Measurements from ENCODE around the gene NUTM2E.
A peak's percentile ranks its signal among the peaks of the same experiment; 100 is the strongest.
"Not testable (repeated sequence)": the region's sequence is repeated elsewhere in the genome, so short reads cannot be mapped to it uniquely, and the experiment has no call there.

NUTM2E gene, protein sequence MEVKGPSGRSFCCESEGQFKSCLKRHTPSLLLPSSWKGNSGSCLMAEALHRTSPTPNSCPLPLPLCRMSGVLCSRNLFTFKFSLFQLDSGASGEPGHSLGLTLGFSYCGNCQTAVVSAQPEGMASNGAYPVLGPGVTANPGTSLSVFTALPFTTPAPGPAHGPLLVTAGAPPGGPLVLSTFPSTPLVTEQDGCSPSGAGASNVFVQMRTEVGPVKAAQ (N-terminal part only)

GRCh38 chr10:79826496-79827215 is at the start of gene NUTM2E:
NUTM2E (plus strand) TSS chr10:79826739; CDS start chr10:79841741, 15,002 bp downstream.
- DNase-seq = peak; percentile 92

DNA sequence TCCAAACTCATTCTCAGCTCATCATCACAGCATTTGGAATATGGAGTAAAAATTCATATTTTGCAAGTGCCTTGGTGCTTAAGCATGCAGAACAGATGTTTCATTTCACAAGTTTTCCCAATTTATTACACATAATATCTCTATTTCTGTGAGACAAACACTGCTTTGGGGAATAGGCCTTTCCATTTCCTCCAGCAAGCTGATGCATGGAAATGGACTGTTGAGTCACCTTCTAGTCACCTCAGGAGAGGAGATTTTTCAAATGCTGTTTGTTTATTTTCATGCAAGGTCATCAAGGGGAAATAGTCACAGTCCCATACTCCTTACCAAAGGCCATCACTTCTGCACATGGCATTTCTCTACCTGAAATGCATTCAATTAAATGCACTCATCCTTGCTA is 48.5 kb upstream of the NUTM2E start:
- not testable (repeated sequence) for DNase-seq

DNA sequence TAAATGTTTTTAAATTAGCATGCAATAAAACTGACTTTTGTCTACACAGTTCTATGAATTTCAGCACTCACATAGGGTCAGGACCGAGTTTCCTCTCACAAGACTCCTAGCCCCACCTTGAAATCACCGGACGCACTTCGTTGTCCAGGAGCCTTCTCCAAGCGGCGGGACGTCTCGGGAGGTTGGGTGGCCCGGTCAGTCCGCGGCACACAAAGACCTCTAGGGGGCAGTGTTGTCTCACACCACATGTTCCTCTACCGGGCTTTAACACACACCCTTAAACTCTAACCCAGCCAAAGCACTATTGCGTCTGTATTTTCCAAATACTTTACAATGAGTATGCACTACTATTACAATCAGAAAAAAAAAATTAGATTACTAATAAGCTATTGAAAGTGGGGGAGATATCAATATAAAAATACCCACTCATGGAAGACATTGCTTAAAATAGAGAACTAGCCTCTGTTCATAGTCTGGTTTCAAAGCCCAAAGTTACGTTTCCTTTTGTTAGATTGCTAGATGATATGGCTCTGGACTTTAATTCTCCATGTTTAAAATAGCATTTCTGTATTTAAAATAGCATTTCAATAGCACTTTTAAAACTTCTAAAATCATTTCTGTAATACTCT is 47.1 kb upstream of the NUTM2E start:
- peak; percentile 78 for DNase-seq

GRCh38 chr10:79779992-79780391 is 46.5 kb upstream of the NUTM2E start:
- not testable (repeated sequence) for DNase-seq

DNA sequence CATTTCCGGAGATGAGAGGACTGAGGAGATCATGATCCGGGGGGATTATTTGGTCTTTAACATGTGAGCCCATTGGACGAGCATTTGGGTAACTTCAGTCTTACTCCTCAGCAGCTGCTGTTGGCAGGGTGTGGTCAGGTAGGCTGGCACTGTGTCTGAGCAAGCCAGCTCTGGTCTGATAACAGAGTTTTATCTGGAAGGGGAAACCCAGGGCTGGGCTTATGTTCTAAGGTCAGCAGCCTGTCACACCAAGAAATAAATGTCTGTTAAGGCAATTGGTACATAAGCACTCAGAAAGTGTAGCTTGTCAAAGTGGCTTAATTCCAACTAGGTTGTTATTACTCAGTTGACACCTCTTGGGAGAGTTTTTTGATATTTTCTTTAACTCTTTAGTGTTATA is 45.0 kb upstream of the NUTM2E start:
- DNase-seq = not testable (repeated sequence)

DNA sequence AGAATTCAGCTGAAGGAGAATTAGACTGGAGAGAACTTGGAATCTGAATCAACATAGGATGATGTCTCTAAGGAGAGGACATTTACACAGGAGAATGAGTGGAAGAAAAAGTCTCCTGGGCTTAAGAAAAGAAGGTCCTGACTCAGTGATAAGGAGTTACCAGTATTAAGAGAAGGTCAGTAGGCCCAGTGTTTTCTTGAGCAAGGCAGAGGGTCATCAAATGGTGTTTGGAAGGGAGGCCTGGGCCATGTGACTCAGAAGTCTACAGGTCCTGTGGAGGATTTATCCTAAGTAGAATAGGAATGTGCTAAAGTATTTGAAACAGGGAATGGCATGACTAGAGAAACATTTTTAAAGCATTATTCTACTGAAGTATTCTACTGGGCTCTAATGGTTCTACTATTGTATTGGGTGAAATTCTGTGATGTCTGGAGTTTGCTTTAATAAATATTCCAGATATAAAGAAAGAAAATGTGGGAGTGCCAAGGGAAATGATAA is 39.0 kb upstream of the NUTM2E start:
- not testable (repeated sequence) for DNase-seq

DNA sequence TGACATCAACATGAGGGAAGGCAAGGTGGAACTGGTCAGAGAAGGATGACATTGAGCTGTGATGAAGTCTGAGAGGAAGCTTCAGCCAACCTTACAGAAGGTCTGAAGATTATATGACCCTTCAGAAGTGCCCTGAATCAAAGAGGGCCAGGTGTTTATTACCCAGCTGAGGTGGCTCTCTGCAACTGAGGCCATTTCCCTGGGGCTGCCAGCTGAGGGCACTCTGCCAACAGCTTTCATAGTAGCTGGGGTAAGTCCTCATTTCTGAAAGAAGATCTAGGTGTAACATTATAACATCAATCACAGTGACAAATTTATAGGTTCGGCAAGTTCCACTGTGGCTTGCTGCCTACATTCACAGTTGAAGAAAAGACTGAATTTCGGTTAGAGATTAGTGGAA is 37.2 kb upstream of the NUTM2E start:
- not testable (repeated sequence) for DNase-seq

DNA sequence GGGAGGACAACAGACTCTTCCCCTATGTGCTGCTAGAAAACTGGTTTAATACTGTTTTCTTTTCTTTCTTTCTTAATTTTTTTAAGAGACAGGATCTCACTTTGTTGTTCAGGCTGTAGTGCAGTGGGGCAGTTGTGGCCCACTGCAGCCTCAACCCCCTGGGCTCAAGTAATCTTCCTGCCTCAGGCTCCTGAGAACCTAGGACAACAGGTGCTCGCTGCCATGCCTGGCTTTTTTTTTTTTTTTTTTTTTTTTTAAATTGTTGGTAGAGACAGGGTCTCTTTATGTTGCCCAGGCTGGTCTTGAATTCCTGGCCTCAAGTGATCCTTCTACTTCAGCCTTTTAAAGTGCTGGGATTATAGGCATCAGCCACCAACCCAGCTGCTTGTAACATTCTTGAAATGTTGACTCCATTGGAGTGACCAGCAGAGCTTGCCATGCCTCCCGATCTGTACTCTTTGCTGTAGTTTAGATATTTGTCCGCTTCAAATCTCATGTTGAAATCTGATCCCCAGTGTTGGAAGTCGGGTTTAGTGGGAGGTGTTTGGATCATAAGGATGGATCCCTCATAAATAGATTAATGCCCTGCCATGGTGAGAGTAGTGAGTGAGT is 34.5 kb upstream of the NUTM2E start:
- not testable (repeated sequence) for DNase-seq

DNA sequence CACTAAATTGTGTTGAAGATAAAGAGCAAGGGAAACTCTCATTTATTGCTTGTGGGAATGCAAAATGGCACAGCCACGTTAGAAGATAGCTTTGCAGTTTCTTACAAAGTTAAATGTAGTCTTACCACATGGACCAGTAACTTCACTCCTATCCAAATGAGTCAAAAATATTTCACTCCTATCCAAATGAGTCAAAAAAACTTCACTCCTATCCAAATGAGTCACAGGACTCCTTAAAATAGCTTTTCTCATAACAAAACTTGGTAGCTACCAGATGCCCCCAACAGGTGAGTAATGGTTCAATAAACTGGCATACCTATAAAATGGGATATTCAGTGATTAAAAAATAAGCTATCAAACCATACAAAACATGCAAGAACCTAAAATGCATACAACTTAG is 27.2 kb upstream of the NUTM2E start:
- not testable (repeated sequence) for DNase-seq

DNA sequence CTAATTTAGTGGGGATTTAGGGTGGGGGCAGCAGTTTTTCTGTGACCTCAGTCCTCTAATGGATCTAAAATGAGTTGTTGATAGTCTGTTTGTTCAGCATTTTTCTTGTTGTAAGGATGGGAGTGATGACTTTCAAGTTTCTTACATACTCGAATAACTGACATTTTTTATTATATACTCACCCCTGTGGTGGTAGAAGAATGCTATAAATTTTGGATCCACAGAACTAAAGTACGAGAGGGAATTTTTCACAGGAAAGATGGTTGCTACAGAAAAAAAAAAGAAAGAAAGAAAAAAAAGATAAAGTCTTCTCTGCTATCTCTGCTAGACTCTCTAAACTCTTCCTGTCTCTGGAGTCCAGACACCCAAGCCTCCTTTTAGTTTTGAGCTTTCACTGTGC is 20.7 kb upstream of the NUTM2E start:
- DNase-seq = not testable (repeated sequence)

DNA sequence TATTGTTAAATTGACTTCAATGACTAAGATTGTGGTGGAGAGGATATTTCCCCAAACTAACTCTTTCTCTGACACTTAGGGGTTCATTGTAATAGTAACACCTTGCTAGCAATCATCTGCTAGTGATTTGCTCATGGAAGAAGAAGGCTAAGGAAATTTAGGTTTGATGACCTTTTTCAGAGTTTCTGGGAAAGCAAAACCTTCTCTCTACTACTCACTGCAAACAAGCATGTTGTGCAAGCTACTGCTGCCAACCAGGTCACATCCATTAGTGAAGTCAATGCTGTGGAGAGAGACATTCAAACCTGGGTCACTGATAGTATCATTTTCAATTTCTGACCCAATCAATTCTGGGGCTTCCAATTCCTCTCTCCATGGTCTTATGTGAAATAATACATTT is 14.6 kb upstream of the NUTM2E start:
- DNase-seq = not testable (repeated sequence)

DNA sequence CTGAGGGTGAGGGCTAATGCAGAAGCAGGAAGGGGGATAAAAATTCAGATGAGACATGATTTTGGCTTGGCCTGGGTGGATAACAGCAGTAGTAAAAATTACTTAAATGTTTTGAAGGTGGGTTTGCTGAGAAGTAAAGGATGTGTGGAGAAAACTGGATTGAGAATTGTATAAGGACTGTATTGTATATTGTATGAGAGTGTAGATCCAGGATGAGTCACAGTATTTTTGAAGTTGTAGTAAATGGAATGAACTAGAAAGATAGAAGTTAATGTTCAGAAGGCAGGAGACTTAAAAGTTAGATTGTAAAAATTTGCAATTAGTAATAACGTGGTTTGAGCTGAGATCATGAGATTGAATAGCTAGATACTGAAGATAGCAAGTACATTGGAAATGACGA is 10.2 kb upstream of the NUTM2E start:
- not testable (repeated sequence) for DNase-seq

GRCh38 chr10:79823387-79823786 is 3.2 kb upstream of the NUTM2E start:
- DNase-seq = not testable (repeated sequence)

DNA sequence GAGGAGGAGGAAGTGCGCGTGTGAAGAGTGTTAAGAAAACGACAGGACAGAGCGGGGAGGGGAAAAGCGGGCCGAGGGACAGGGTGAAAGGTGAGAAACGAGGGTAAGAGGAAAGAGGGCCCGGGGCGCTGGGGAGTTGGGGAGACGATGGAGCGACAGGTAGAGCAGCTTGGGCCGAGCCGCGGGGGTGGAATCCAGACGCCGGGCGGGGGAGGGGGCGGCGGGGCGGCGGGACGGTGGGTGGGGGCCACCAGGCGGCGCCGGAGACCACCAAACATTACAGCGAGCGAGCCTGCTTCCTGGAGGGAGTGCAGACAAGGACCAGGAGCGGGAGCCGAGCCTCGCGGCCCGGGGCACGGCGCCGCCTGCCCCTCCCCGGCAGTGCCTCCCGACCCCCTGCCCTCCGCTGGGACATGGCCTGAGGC is 940 bp upstream of the NUTM2E start:
- DNase-seq = peak; percentile 34

GRCh38 chr10:79826131-79826495 is 426 bp upstream of the NUTM2E start:
- peak; percentile 53 for DNase-seq

DNA sequence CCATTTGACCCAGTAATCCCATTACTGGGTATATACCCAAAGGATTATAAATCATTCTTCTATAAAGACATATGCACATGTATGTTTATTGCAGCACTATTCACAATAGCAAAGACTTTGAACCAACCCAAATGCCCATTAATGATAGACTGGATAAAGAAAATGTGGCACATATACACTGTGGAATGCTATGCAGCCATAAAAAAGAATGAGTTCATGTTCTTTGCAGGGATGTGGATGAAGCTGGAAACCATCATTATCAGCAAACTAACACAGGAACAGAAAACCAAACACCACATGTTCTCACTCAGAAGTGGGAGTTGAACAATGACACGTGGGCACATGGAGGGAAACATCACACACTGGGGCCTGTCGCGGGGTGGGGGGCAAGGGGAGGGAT is 7.3 kb downstream of the NUTM2E start:
- not testable (repeated sequence) for DNase-seq

DNA sequence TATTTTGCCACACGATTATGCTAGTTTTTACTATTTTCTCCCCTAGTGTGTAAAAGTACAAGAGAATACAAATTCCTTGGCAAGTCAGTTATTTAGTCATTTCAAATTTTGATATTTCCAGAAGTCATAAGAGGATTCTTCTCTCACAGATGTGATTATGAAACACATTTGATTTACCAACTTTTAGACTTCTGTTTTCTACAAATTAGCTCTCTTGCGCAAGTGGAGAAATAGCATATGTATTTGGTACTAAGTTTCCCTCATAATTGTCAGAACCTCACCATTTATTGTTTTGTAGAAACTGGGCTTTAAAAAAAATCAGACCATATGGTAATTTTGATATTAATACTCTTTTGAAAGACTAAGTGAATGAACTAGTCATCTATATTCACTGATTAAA is 9.4 kb downstream of the NUTM2E start:
- not testable (repeated sequence) for DNase-seq

DNA sequence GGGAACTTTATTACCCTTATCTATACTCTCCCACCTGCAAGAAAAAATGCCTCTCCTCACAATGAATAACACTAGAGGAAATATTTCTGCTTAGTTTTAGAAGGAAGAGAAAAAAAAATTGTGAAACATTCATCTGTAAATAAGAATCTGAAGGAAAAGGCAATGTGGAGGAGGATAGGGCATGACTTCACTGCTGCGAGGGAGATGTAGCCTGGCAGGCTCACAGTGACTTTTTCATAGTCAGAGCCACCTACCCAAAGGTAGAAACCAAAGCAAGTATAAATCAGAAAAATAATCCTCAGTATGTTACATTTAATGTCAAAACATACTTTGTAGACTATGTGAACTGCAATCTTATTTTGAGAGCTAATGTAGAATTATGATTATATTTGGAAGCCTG is 10.4 kb downstream of the NUTM2E start:
- not testable (repeated sequence) for DNase-seq

- not testable (repeated sequence) for DNase-seq
Observed at GRCh38 chr10:79838441-79838840, 11.9 kb downstream of the NUTM2E start.

DNA sequence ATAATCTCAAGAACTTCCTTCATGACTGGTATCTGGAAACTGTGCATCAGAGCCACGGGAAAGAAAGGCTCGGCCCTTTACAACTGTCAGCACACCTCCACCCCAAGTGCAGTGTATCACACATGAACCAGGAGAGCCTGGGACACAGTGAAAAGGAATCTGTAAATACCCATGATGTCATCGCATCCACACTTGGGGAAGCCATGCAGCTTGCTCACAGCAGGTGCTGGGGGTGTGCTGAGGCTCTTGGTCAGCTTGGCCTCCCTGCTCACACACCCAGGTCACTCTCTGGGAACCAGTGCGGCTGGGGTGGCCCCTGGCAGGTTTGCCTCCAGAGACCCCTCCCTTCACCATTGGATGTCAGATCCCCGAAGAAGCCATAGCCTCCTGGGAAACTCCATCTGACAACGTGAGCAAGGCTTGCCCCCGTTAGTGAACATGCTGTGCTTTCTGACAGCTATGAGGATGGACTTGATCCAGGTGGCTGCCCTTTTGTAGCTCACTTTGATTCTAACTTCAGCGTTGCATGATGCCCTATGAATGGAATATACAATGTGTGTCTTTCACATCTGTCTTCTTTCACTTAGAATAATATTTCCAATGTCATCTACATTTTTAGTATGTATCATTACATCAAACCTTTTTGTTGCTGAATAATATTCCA is 26.8 kb downstream of the NUTM2E start:
- DNase-seq = not testable (repeated sequence)

GRCh38 chr10:79862269-79862668 is 35.7 kb downstream of the NUTM2E start:
- not testable (repeated sequence) for DNase-seq

GRCh38 chr10:79862803-79863202 is 36.3 kb downstream of the NUTM2E start:
- not testable (repeated sequence) for DNase-seq
